Colon (tissue), 2 donors: Measurements from ENCODE around the gene PRKCE.
"Not testable (repeated sequence)": the region's sequence is repeated elsewhere in the genome, so short reads cannot be mapped to it uniquely, and the experiment has no call there.

ENCODE experiments used
- FAIRE-seq: peaks from 2 replicates; lab custom pipeline; 2012; peaks lifted over from hg19 to GRCh38; lab: Jason Lieb, UNC
- donor health status: control.
- donor health status: control.

PRKCE gene

DNA sequence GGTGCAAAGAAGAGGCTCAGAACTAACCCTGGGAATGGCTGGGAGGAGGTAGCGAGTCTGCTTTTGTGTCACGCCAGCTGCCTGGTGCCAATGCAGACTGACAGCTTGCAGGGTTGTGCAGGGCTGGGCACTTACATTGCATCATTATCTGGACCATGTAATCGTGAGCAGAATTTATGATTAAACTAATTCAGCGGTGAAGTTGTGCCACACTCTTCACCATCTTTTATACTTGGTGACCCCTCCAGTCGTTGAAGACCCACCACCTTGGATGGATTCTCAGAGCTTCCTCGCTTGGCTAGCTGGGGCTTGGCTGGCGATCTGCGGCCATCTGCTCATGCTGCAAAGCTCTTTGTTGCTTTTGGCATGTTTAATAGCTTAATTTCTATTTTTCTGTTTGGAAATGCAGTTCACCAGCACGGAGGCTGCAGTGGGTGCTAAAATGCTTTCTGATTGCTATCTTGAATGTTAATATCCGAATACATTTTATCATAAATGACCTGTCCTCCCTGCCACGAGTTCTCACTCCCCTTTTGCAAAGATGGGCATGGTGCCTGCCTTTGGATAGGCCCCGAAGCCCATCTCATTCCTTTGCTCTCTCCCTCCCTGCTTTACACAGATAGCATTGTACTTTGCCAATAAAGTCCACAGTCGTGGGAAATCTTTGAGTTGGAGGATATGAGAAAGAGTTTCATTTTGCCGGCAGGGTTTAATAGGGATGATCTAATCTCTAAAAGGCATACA lies 188.2 kb downstream of the PRKCE start:
- FAIRE-seq, result no peak

DNA sequence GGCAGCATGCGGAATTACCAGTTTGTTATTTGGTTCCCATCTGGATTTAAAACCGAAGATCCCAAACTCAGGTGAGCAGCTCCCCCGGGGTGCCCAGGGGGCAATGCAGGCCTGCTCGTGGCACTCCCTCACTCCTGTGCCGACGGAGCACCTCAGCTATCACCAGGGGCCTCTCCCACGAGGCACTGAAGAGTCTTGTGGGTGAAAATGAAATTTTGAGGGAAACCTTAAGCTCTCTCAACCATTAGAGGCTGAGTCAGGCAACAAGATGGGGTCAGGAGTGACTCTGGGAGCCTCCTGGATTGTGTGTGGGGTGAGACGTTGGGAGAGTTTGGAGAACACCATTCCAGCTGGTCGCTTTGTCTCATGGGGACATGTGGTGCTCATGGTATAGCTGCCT lies 189.0 kb downstream of the PRKCE start:
- FAIRE-seq, result no peak

- no peak for FAIRE-seq
Measured at GRCh38 chr2:45841752-45842407, 190.4 kb downstream of the PRKCE start.

GRCh38 chr2:45843136-45843535 lies 191.7 kb downstream of the PRKCE start:
- FAIRE-seq, result no peak

DNA sequence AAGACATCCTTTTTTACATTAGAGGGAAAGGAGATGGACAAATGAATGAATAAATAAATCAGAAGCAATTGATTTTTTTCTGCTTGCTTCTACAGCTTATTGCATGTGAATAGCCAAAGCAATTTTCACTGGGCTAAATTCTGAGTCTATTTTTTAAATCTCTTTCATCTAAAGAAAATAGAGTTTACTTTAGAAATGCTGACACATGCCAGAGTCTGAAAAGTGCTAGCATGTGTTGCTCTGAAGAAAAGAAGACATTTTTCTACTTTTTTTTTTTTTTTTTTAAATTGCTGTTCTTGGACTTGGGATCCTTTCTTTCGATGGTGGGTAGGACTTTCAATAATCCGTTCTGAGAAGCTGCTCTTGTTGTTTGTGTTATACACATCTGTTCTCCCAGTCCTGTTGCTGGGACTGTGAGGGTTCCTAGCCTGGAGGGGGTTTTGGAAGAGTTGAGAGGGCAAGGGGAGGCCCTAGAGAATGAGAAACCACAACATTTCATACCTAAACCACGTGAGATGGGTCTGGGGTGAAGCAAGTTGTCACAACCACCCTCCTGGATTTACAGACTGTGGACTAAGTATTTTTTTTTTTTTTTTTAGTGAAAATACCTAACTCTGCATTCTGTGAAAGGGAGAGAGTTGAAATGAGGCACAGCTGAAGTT lies 193.5 kb downstream of the PRKCE start:
- FAIRE-seq, result no peak

DNA sequence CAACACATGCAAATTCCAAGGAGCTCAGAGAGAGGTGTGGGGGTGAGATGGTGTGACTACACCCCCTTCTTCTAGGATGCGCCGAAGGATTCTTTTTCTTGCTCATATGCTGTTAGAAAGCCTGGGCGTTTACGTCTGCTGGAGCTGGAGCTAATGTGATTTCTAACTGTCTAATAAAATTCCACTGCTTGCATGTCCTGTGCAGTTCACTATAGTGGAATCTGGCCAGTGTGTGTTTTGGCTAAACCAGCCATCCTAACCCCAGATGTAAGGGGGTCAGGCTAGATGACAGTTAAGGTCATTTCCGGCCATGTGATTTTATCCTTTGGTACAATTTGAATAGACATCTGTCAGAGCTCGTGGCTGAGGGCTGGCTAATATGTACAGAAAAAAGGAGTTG lies 194.1 kb downstream of the PRKCE start:
- no peak for FAIRE-seq

DNA sequence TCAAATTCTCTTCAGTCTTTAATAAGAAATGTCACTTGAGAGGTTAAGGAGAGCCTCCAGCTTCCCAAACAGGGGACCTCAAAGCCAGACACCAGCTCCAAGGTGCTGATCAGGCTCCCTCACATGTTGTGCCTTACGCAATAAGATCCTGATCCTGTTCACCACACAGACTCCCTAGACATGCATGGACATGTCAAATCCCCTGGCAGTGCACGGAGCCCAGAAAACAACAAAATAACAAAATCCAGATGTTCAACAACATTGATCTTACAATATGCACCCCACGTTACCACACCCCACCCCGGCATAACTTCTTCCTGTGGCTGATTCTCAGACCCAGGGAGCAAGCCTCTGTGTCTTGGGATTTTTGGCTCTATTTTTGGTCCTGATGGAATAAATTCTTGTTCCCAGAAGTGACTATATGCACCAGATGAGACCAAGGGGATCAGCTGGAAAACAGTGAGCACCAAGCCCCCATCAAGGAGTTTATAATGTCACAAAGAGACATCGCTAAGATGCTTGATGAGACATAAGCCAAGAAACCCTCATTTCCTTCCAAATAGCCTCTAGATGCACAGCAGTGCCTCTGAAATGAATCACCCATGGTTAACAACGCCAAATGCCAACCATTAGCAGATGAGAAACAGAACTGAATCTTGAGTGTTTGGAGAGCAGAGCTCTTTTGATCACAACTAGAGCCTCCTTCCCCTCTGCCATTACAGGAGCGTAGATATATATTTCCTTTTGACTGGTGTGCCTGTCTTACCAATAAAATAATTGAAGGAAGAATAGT lies 198.2 kb downstream of the PRKCE start:
- no peak for FAIRE-seq

DNA sequence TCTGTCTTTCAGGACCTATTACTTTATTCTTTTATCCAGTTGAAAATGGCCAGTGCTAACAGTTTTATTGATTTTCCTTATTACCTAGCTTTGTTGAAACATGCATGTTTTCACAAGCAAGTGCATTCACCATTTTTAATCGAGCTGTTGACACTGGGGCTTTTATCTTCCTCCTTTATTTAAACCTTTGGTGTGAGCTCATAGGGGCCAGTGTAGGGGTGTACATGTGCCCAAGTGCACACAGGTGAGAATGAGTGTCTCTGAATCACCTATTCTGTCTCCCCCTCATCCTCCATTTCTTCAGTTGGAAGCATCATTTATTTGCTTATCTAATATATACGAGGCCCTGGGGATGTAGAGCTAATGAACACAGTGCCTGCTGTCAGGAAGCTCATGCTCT lies 199.1 kb downstream of the PRKCE start:
- FAIRE-seq, result no peak

DNA sequence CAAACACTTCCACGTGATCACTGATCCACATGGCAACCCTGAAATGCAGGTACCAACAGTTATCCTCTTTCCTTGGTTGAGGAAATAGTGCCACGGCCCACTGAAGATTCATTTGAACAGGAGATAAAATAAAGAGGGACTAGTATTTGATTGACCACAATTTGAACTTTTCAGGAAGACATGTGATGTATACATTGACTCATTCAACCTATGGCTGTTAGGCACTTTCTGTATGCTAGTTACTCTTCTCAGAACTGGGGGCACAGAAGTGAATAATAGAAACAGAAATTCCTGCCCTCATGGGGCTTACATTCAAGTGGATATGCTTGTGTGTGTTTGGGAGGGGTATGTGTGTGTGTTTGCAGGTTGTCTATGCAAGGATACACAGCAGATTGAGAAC lies 199.6 kb downstream of the PRKCE start:
- no peak for FAIRE-seq

GRCh38 chr2:45851576-45852304 lies 200.3 kb downstream of the PRKCE start:
- FAIRE-seq, result no peak

- FAIRE-seq, result no peak
Measured at GRCh38 chr2:45852450-45853150, 201.1 kb downstream of the PRKCE start.

DNA sequence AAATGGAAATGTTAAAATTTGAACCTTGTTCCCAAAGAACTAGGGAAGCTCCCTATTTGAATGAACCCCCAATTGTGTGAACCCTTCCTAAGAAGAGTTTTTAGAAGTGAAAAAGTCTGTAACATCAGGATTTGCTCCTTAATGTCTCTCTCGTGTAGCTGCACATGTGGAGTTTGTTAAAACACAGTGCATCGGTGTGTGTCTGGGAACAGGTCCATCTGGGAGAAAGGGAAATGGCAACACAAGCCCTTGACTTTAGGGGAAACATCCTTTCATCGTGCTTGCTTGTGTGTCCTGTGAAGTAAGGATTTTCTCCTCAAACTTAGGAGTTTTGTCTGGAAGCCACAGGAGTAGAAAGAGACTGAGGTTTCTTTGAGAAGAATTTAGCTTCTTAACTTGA lies 203.9 kb downstream of the PRKCE start:
- FAIRE-seq, result no peak

- FAIRE-seq, result no peak
Measured at GRCh38 chr2:45856391-45857274, 205.2 kb downstream of the PRKCE start.

- FAIRE-seq, result no peak
Measured at GRCh38 chr2:45857275-45857609, 205.8 kb downstream of the PRKCE start.

DNA sequence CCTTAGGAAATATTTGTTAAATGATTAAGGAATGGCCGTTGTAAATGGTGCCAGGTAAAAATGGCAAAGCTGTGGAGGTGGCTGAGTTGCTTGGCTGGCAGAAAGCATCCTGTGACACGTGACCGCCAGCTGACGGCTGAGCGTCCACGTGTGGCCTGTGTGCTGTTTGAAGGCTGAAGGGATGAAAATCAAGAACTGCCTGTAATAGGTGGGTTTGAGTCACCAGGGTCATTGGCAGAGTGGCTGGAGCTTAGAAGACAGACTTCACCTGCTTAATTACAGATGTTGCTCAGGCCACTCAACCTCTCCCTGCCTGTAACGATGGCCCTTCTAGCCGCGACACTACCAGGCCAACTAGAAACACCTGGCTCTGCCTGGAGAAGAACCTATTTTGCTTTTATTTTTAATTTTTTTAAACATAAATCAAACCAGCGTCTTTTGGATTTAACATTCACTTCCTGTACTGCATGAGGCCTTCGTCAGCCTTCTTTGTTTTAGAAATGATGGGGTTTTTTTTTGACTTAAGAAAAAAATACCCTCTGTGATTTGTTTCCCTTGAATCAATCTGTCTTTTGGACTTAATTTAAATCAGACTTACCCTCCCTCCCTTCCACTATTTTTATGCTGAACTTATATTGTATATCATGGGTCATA lies 206.5 kb downstream of the PRKCE start:
- no peak for FAIRE-seq

- not testable (repeated sequence) for FAIRE-seq
Measured at GRCh38 chr2:45858872-45859271, 207.4 kb downstream of the PRKCE start.

DNA sequence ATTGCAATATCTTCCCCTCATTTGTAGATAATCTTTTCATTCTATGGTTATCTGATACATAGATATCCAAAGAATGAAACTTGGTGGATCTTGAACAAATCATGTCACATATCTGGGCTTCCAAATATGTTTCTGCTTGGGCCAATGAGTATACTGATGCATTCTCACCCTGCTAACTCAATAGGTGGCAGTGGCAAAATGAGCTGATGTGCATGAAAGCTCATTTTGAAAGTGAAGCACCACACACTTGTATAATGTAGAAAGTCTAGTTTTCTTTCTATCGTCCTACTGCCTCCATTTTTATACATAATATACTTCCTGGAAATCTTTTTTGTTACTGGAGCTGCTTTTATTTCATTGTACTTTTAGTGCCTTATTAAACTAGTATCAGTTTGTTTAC lies 208.2 kb downstream of the PRKCE start:
- FAIRE-seq, result no peak

- no peak for FAIRE-seq
Measured at GRCh38 chr2:45860136-45861121, 209.0 kb downstream of the PRKCE start.

GRCh38 chr2:45862843-45863242 lies 211.4 kb downstream of the PRKCE start:
- no peak for FAIRE-seq
